ENCODE data around the gene CCDC181.

DNA sequence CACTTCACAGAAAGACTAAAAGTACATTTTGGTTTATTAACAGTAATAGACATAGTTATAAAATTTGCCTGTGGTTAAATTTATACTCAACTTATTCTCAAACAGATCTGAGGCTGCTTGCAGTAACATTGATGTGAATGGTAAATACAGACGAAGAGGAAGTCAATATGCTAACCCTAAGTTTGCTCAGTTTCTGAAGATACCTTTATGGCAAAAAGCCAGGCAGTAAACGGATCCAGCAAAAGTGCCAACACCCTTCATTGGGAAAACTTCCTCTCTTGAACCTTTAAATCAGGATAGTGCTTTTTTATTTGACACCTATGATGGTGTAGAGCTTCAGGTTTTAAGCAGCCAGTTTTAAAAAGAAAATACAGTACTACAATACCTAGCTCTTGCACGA lies 16.6 kb upstream of the CCDC181 start:
- TF ChIP-seq, protein P1, sequence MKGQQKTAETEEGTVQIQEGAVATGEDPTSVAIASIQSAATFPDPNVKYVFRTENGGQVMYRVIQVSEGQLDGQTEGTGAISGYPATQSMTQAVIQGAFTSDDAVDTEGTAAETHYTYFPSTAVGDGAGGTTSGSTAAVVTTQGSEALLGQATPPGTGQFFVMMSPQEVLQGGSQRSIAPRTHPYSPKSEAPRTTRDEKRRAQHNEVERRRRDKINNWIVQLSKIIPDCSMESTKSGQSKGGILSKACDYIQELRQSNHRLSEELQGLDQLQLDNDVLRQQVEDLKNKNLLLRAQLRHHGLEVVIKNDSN (IDR thresholded peaks at IDR 0.05): no peak
- TF ChIP-seq MAX (IDR thresholded peaks at IDR 0.05) (no peak), CEBPB (IDR thresholded peaks at IDR 0.05) (no peak)

All from Ishikawa (cell line).